HCT116 (cell line): ENCODE data around the gene TRIM5. TPM values are rescaled to one million over a fixed set of nuclear protein-coding genes. Genes with fewer than 3 reads are reported as not detected.

Experiments
- ATAC-seq: fragments of 200-7000 bp; cut with Tn5 transposase; 2 replicates; pipeline ENCODE4 v1.9.1; 2020; ENCODE audit warnings: mild to moderate bottlenecking, moderate library complexity
- BruUV-seq: library from RNA; stranded (reverse); fragments of 400-500 nt; replicated peaks from 2 replicates; lab custom pipeline; 2021; lab: Mats Ljungman, UMichigan
- CTCF ChIA-PET: fragments of 300-600 bp; sonication (Branson Sonifier 250); formaldehyde crosslinking; loops from one replicate; lab custom pipeline; 2021; ENCODE audit warnings: antibody characterized with exemption; lab: Charles Lee
- POLR2A ChIA-PET: fragments of 300-600, 350-600 bp; sonication (Branson Sonifier 250); formaldehyde crosslinking; loops from one replicate; lab custom pipeline; 2021; ENCODE audit warnings: antibody characterized with exemption; lab: Charles Lee
- RAD21 ChIA-PET, 2 experiments: fragments of 300-600 bp; sonication (Branson Sonifier 250); formaldehyde crosslinking; loops; one replicate each; lab custom pipeline; 2023; ENCODE audit warnings: low total read pairs in 2 of 2; ENCODE audit not compliant: uncharacterized antibody in 2 of 2, unreplicated experiment in 2 of 2, low non-redundant PET in 1 of 2; lab: Charles Lee
- DNase-seq: peaks from one replicate; pipeline ENCODE4 v3.0.0-alpha.2; 2010; ENCODE audit warnings: low read depth, low spot score
- H2AFZ ChIP-seq: fragments of 200-600 bp; shearing (Covaris generic), sonication (generic); 2 replicates; pipeline ENCODE4 v1.6.1; 2017; ENCODE audit warnings: low read depth, mixed run types, mixed read lengths, antibody characterized with exemption, low read length; ENCODE audit not compliant: poor library complexity, severe bottlenecking
- H3K27ac ChIP-seq: 2 replicates; pipeline ENCODE4 v1.5.1; 2012; ENCODE audit warnings: low read depth, low read length
- H3K27me3 ChIP-seq: fragments of 200-600 bp; sonication (generic); 2 replicates; pipeline ENCODE4 v1.6.1; 2016; ENCODE audit warnings: mixed run types, low read length, mixed read lengths; ENCODE audit not compliant: insufficient read depth
- H3K36me3 ChIP-seq, 2 experiments: fragments of 200-500 bp in 1 of 2; fragments of 200-600 bp in 1 of 2; sonication (Bioruptor generic) in 1 of 2; sonication (generic) in 1 of 2; 2 replicates each; pipeline versions ENCODE4 v1.5.1 to v1.6.1; 2014 to 2016; ENCODE audit warnings: low read length in 2 of 2, inconsistent platforms in 1 of 2, mixed read lengths in 1 of 2, mixed run types in 1 of 2; ENCODE audit not compliant: insufficient read depth in 2 of 2, control insufficient read depth in 1 of 2
- H3K4me1 ChIP-seq, 2 experiments: fragments of 200-600 bp in 1 of 2; sonication (generic) in 1 of 2; 2 replicates each; pipeline versions ENCODE4 v1.5.1 to v1.6.1; 2012 to 2017; ENCODE audit warnings: low read length in 2 of 2, inconsistent platforms in 1 of 2, mild to moderate bottlenecking in 1 of 2, mixed read lengths in 1 of 2, mixed run types in 1 of 2, moderate library complexity in 1 of 2; ENCODE audit not compliant: insufficient read depth in 2 of 2, control insufficient read depth in 1 of 2
- H3K4me2 ChIP-seq: fragments of 200-600 bp; sonication (generic); 2 replicates; pipeline ENCODE4 v1.6.1; 2017; ENCODE audit warnings: mixed run types, low read length, mixed read lengths
- H3K4me3 ChIP-seq, 2 experiments: fragments of 200-600 bp in 1 of 2; sonication (generic) in 1 of 2; replicated peaks in 1 of 2; 2 replicates each; pipeline ENCODE4 v1.5.1; 2011 to 2016; ENCODE audit warnings: low read length in 2 of 2, control low read depth in 1 of 2, low read depth in 1 of 2, mild to moderate bottlenecking in 1 of 2, mixed read lengths in 1 of 2, mixed run types in 1 of 2
- H3K79me2 ChIP-seq: fragments of 200-600 bp; sonication (generic); 2 replicates; pipeline ENCODE4 v1.6.1; 2017; ENCODE audit warnings: mild to moderate bottlenecking, mixed run types, low read length, moderate library complexity, mixed read lengths; ENCODE audit not compliant: insufficient read depth
- H3K9ac ChIP-seq: fragments of 200-600 bp; sonication (generic); 2 replicates; pipeline ENCODE4 v1.6.1; 2016; ENCODE audit warnings: low read length, mixed read lengths
- H3K9me2 ChIP-seq: fragments of 200-600 bp; sonication (generic), shearing (Covaris generic); 2 replicates; pipeline ENCODE4 v1.6.1; 2017; ENCODE audit warnings: mixed run types, mild to moderate bottlenecking, moderate library complexity; ENCODE audit not compliant: insufficient read depth
- H3K9me3 ChIP-seq, 2 experiments: fragments of 200-500 bp in 1 of 2; fragments of 200-600 bp in 1 of 2; sonication (Bioruptor generic) in 1 of 2; sonication (generic) in 1 of 2; 2 replicates each; pipeline ENCODE4 v1.6.1; 2014 to 2017; ENCODE audit warnings: low read length in 2 of 2, mixed read lengths in 2 of 2, inconsistent platforms in 1 of 2, low read depth in 1 of 2, mild to moderate bottlenecking in 1 of 2, mixed run types in 1 of 2, moderate library complexity in 1 of 2; ENCODE audit not compliant: control insufficient read depth in 1 of 2, insufficient read depth in 1 of 2
- H4K20me1 ChIP-seq: fragments of 200-600 bp; sonication (generic), shearing (Covaris generic); 2 replicates; pipeline ENCODE4 v1.6.1; 2017; ENCODE audit warnings: mixed run types, mild to moderate bottlenecking, moderate library complexity; ENCODE audit not compliant: insufficient read depth
- ELF1 ChIP-seq: IDR thresholded peaks from 2 replicates; pipeline ENCODE4 v1.6.1; 2012; ENCODE audit warnings: low read depth, borderline replicate concordance
- EZH2 ChIP-seq: fragments of 200-600 bp; sonication (generic); IDR thresholded peaks from 2 replicates; pipeline ENCODE4 v1.6.1; 2017; ENCODE audit warnings: antibody characterized with exemption, mixed run types
- EZH2phosphoT487 ChIP-seq: fragments of 200-600 bp; IDR thresholded peaks from 2 replicates; pipeline ENCODE4 v1.6.1; 2018; ENCODE audit warnings: antibody characterized with exemption, borderline replicate concordance
- FOSL1 ChIP-seq: IDR thresholded peaks from 2 replicates; pipeline ENCODE4 v1.6.1; 2012; ENCODE audit warnings: low read depth
- SIN3A ChIP-seq: IDR thresholded peaks from 2 replicates; pipeline ENCODE4 v1.6.1; 2012; ENCODE audit warnings: low read depth
- SP1 ChIP-seq: IDR thresholded peaks from 2 replicates; pipeline ENCODE4 v1.6.1; 2012; ENCODE audit warnings: low read depth
- YY1 ChIP-seq: IDR thresholded peaks from 2 replicates; pipeline ENCODE4 v1.6.1; 2011; ENCODE audit warnings: low read length, low read depth, moderate library complexity, mild to moderate bottlenecking; ENCODE audit not compliant: insufficient replicate concordance; ENCODE audit errors: extremely low read depth
- ZFX ChIP-seq: fragments of 450-650 bp; IDR thresholded peaks from 2 replicates; pipeline ENCODE4 v1.6.1; 2017
- ZNF274 ChIP-seq: fragments of 200-500 bp; sonication (Bioruptor generic); IDR thresholded peaks from 2 replicates; pipeline ENCODE4 v1.6.1; 2014; ENCODE audit warnings: mild to moderate bottlenecking, low read depth, low read length, inconsistent platforms
- intact Hi-C: fragments of 100-400 bp; cut with micrococcal nuclease; formaldehyde crosslinking; loops from 2 replicates; pipeline ENCODE4 v1.10.0; 2022
- total RNA-seq: library from RNA; stranded (reverse); gene quantifications from one replicate; pipeline ENCODE4 v1.2.1, GENCODE V29; 2021; ENCODE audit not compliant: unreplicated experiment
- TF ChIP-seq, protein P1 (sequence below): IDR thresholded peaks from 2 replicates; pipeline ENCODE4 v1.6.1; 2012
- TF ChIP-seq, protein P2 (sequence below): IDR thresholded peaks from 2 replicates; pipeline ENCODE4 v1.6.1; 2011; ENCODE audit warnings: mild to moderate bottlenecking, low read length, moderate library complexity; ENCODE audit not compliant: insufficient replicate concordance; ENCODE audit errors: extremely low read depth

Gene TRIM5
- total RNA-seq, 1 experiment from 2014 or later, result 13.7 TPM

DNA sequence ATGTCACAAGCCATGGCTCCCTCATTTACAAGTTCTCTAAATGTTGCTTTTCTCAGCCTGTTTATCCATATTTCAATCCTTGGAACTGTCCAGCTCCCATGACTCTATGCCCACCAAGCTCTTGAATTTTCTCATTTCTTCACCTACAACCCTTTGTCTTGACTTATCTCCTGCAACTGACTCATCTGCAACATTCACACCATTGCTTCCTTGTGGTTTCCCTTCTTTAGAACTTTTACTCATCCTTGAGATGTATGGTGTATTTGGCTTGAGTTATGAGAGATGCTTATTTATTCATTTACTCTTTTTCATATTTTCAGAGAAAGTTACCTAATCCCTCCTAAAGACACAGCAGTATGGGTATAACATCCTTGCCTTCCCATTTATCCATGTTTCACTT lies 41.3 kb downstream of the TRIM5 start:
- H3K9me2 ChIP-seq, result no peaks in the 10 kb centered on the region
- H3K4me2 ChIP-seq, result no peak overlapping the region
- no peak overlapping the region for H3K27ac ChIP-seq
- H2AFZ ChIP-seq, result no peak overlapping the region
- ChIA-PET CTCF (no interaction called here), POLR2A (no interaction called here), RAD21 (no interaction called here)
- ATAC-seq (no peak), DNase-seq (no peak)
- H3K27me3 ChIP-seq, result no peaks in the 10 kb centered on the region
- no peaks in the 10 kb centered on the region for H3K36me3 ChIP-seq
- no peaks in the 10 kb centered on the region for H3K4me1 ChIP-seq
- no TSS peak for BruUV-seq
- H4K20me1 ChIP-seq, result no peaks in the 10 kb centered on the region
- no peaks in the 10 kb centered on the region; a peak in 1 of 4 replicates for H3K9me3 ChIP-seq
- TF ChIP-seq ZFX (no peak), ELF1 (no peak), FOSL1 (no peak), YY1 (no peak), SP1 (no peak), EZH2 (no peak), SIN3A (no peak), ZNF274 (no peak), EZH2phosphoT487 (no peak)
- TF ChIP-seq, protein P1, sequence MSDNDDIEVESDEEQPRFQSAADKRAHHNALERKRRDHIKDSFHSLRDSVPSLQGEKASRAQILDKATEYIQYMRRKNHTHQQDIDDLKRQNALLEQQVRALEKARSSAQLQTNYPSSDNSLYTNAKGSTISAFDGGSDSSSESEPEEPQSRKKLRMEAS, result no peak
- TF ChIP-seq, protein P2, sequence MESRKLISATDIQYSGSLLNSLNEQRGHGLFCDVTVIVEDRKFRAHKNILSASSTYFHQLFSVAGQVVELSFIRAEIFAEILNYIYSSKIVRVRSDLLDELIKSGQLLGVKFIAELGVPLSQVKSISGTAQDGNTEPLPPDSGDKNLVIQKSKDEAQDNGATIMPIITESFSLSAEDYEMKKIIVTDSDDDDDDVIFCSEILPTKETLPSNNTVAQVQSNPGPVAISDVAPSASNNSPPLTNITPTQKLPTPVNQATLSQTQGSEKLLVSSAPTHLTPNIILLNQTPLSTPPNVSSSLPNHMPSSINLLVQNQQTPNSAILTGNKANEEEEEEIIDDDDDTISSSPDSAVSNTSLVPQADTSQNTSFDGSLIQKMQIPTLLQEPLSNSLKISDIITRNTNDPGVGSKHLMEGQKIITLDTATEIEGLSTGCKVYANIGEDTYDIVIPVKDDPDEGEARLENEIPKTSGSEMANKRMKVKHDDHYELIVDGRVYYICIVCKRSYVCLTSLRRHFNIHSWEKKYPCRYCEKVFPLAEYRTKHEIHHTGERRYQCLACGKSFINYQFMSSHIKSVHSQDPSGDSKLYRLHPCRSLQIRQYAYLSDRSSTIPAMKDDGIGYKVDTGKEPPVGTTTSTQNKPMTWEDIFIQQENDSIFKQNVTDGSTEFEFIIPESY, result no peak
- H3K9ac ChIP-seq, result no peak overlapping the region
- intact Hi-C loops, result no loop called here
- H3K4me3 ChIP-seq, result no peak overlapping the region
- H3K79me2 ChIP-seq, result no peaks in the 10 kb centered on the region
